ENCODE data around the gene NFIX.

- no peak for TF ChIP-seq POLR2A (IDR thresholded peaks at IDR 0.05)
- TF ChIP-seq CTCF (IDR thresholded peaks at IDR 0.05 in 4 of 5, conservative IDR thresholded peaks at IDR 0.05 in 1 of 5): no peak
Observed at GRCh38 chr19:13023656-13024055, 28.4 kb downstream of the NFIX start.

Data from gastrocnemius medialis (tissue), 4 donors.